Measurements from ENCODE around the gene POLRMT.

GRCh38 chr19:621819-622218 lies 11.5 kb downstream of the POLRMT start:
- no peak for TF ChIP-seq CTCF (IDR thresholded peaks at IDR 0.05; ENCODE audit: insufficient read depth, low read depth, low read length)
- TF ChIP-seq EZH2 (IDR thresholded peaks at IDR 0.05; ENCODE audit: insufficient read depth, low read length), result no peak

All from astrocyte (in vitro differentiated cells and primary cell).